Vagina (tissue), 2 donors: ENCODE data around the gene UBAP1L. TPM values are rescaled to one million over a fixed set of nuclear protein-coding genes. Genes with fewer than 3 reads are reported as not detected.
A peak's percentile ranks its signal among the peaks of the same experiment; 100 is the strongest.

Experiments
- DNase-seq, 2 donors: peaks; one replicate each; pipeline ENCODE4 v3.0.0-alpha.2; 2017; ENCODE audit errors: extremely low spot score in 2 of 2
- H3K27ac ChIP-seq: fragments of 200-600 bp; sonication (generic); one replicate; pipeline ENCODE4 v1.5.1; 2019
- H3K27me3 ChIP-seq: fragments of 200-600 bp; sonication (generic); one replicate; pipeline ENCODE4 v1.5.1; 2019
- H3K36me3 ChIP-seq, 2 donors: fragments of 200-600 bp; sonication (generic); one replicate each; pipeline ENCODE4 v1.5.1; 2017 to 2019
- H3K4me1 ChIP-seq: fragments of 200-600 bp; sonication (generic); one replicate; pipeline ENCODE4 v1.5.1; 2019
- H3K4me3 ChIP-seq, 2 donors: fragments of 200-600 bp; sonication (generic); 1 replicate in 1 of 2; 2 replicates in 1 of 2; pipeline ENCODE4 v1.5.1; 2016 to 2019
- H3K9me3 ChIP-seq: fragments of 200-600 bp; sonication (generic); one replicate; pipeline ENCODE4 v1.5.1; 2019
- CTCF ChIP-seq, 3 experiments: fragments of 450-650 bp in 2 of 3; fragments of 200-600 bp in 1 of 3; sonication (generic) in 1 of 3; IDR thresholded peaks; one replicate each; pipeline ENCODE4 v1.5.1; 2017 to 2019; ENCODE audit warnings: antibody characterized with exemption in 3 of 3, mild to moderate bottlenecking in 2 of 3, moderate library complexity in 2 of 3
- POLR2A ChIP-seq, 2 donors: fragments of 450-650 bp; IDR thresholded peaks; one replicate each; pipeline ENCODE4 v1.6.1; 2017; ENCODE audit warnings: antibody characterized with exemption in 2 of 2, mild to moderate bottlenecking in 2 of 2, moderate library complexity in 2 of 2
- POLR2AphosphoS5 ChIP-seq, 2 donors: sonication (generic); formaldehyde crosslinking; IDR thresholded peaks; one replicate each; pipeline ENCODE4 v1.9.0; 2017; ENCODE audit warnings: antibody characterized with exemption in 2 of 2, mild to moderate bottlenecking in 2 of 2, low read depth in 1 of 2; ENCODE audit not compliant: insufficient read depth in 1 of 2
- intact Hi-C: fragments of 100-400 bp; cut with DNase I; formaldehyde crosslinking; loops from one replicate; pipeline ENCODE4 v1.15.1; 2023
- total RNA-seq: library from RNA; depleted of rRNA; stranded (reverse); fragments of >200 nt; gene quantifications from one replicate; pipeline ENCODE4 v1.2.3, GENCODE V29; 2016

The UBAP1L gene
- total RNA-seq, 1 donor from 2014 or later, result 5.4 TPM

- H3K27me3 ChIP-seq, result no peaks in the 10 kb centered on the region
- intact Hi-C loops, result loop anchor here (5.0 kb wide), 1 partner anchor 36 kb away; no protein-coding TSS in a partner anchor
- H3K9me3 ChIP-seq, result no peaks in the 10 kb centered on the region
- no peak for DNase-seq
- peaks cover 43% of the 10 kb centered on the region for H3K4me1 ChIP-seq
- H3K4me3 ChIP-seq, result no peak overlapping the region
- peak overlapping the region; percentile 58 for H3K27ac ChIP-seq
- TF ChIP-seq POLR2A (IDR thresholded peaks at IDR 0.05) (no peak), POLR2AphosphoS5 (IDR thresholded peaks at IDR 0.05; ENCODE audit: insufficient read depth in 1 of 2, low read depth in 1 of 2) (no peak), CTCF (IDR thresholded peaks at IDR 0.05) (no peak)
- no peaks in the 10 kb centered on the region for H3K36me3 ChIP-seq
Observed at GRCh38 chr15:65088643-65089021, 26.4 kb downstream of the UBAP1L start.

GRCh38 chr15:65087873-65088642, 26.9 kb downstream of the UBAP1L start:
- TF ChIP-seq CTCF (IDR thresholded peaks at IDR 0.05) (no peak), POLR2AphosphoS5 (IDR thresholded peaks at IDR 0.05; ENCODE audit: insufficient read depth in 1 of 2, low read depth in 1 of 2) (peak; percentile 26 to 75), POLR2A (IDR thresholded peaks at IDR 0.05) (no peak)
- DNase-seq, result no peak
- H3K4me1 ChIP-seq, result peaks cover 44% of the 10 kb centered on the region
- intact Hi-C loops, result loop anchor here (5.0 kb wide), 1 partner anchor 36 kb away; no protein-coding TSS in a partner anchor
- no peak overlapping the region for H3K4me3 ChIP-seq
- no peaks in the 10 kb centered on the region for H3K9me3 ChIP-seq
- peak overlapping the region; percentile 58 for H3K27ac ChIP-seq
- H3K27me3 ChIP-seq, result no peaks in the 10 kb centered on the region
- H3K36me3 ChIP-seq, result no peaks in the 10 kb centered on the region

GRCh38 chr15:65087411-65087810, 27.6 kb downstream of the UBAP1L start:
- Histone ChIP-seq H3K27ac (peak overlapping the region; percentile 58), H3K36me3 (no peaks in the 10 kb centered on the region), H3K4me1 (peaks cover 50% of the 10 kb centered on the region), H3K4me3 (no peak overlapping the region), H3K9me3 (no peaks in the 10 kb centered on the region), H3K27me3 (no peaks in the 10 kb centered on the region)
- intact Hi-C loops, result loop anchor here (5.0 kb wide), 1 partner anchor 35 kb away; no protein-coding TSS in a partner anchor
- DNase-seq, result no peak
- no peak for TF ChIP-seq POLR2A (IDR thresholded peaks at IDR 0.05)
- no peak for TF ChIP-seq CTCF (IDR thresholded peaks at IDR 0.05)
- TF ChIP-seq POLR2AphosphoS5 (IDR thresholded peaks at IDR 0.05; ENCODE audit: insufficient read depth in 1 of 2, low read depth in 1 of 2), result no peak

- Histone ChIP-seq H3K27me3 (no peaks in the 10 kb centered on the region), H3K4me1 (peaks cover 53% of the 10 kb centered on the region), H3K9me3 (no peaks in the 10 kb centered on the region), H3K27ac (peak overlapping the region; percentile 58), H3K36me3 (no peaks in the 10 kb centered on the region), H3K4me3 (no peak overlapping the region)
- intact Hi-C loops, result loop anchor here (5.0 kb wide), 1 partner anchor 34 kb away; no protein-coding TSS in a partner anchor
- DNase-seq, result no peak
- no peak for TF ChIP-seq POLR2AphosphoS5 (IDR thresholded peaks at IDR 0.05; ENCODE audit: insufficient read depth in 1 of 2, low read depth in 1 of 2)
- no peak for TF ChIP-seq POLR2A (IDR thresholded peaks at IDR 0.05)
- TF ChIP-seq CTCF (IDR thresholded peaks at IDR 0.05), result no peak
Observed at GRCh38 chr15:65086680-65087111, 28.3 kb downstream of the UBAP1L start.
